ENCODE results near the gene CDC42EP1.
"Not testable (repeated sequence)": the region's sequence is repeated elsewhere in the genome, so short reads cannot be mapped to it uniquely, and the experiment has no call there.

CDC42EP1 gene

DNA sequence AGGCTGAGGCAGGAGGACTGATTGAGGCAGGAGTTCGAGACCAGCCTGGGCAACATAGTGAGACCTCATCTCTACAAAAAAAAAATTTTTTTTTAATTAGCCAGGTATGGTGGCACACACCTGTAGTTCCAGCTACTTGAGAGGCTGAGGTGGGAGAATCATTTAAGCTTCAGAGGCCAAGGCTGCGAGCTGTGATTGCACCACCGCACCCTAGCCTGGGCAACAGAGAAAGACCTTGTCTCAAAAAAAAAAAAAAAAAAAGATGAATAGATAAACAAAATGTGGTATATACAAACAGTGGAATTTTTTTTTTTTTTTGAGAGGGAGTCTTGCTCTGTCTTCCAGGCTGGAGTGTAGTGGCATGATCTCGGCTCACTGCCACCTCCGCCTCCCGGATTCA lies 30.8 kb downstream of the CDC42EP1 start:
- H3K36me3 ChIP-seq (ENCODE audit: insufficient read depth, low read length); H3K4me3 ChIP-seq (ENCODE audit: low read length); H2AFZ ChIP-seq (ENCODE audit: low read depth, low read length); H3K27me3 ChIP-seq (ENCODE audit: insufficient read depth, low read length); H3K9me3 ChIP-seq (ENCODE audit: low read length); H3K4me1 ChIP-seq (ENCODE audit: insufficient read depth, low read length): not testable (repeated sequence)

DNA sequence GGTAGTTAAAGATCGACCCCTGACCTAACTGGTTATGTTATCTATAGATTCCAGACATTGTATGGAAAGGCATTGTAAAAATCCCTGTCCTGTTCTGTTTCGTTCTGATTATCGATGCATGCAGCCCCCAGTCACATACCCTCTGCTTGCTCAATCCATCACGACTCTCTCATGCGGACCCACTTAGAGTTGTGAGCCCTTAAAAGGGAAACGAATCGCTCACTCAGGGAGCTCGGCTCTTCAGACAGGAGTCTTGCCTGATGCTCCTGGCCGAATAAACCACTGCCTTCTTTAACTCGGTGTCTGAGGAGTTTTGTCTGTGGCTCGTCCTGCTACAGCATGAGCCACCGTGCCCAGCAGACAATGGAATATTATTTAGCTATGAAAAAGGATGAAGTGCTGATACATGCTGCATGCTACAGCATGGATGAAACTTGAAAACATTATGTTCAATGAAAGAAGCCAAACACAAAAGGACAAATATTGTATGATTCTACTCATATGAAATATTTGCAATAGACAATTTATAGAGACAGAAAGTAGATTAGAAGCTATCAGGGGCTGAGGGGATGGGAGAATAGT lies 31.6 kb downstream of the CDC42EP1 start:
- H3K4me1 ChIP-seq (ENCODE audit: insufficient read depth, low read length) = no peaks in the 10 kb centered on the region
- no peaks in the 10 kb centered on the region for H3K36me3 ChIP-seq (ENCODE audit: insufficient read depth, low read length)
- no peak overlapping the region for H2AFZ ChIP-seq (ENCODE audit: low read depth, low read length)
- peak overlapping the region; percentile 39 for H3K4me3 ChIP-seq (ENCODE audit: low read length)
- H3K27me3 ChIP-seq (ENCODE audit: insufficient read depth, low read length) = peaks cover 7% of the 10 kb centered on the region
- no peaks in the 10 kb centered on the region for H3K9me3 ChIP-seq (ENCODE audit: low read length)

DNA sequence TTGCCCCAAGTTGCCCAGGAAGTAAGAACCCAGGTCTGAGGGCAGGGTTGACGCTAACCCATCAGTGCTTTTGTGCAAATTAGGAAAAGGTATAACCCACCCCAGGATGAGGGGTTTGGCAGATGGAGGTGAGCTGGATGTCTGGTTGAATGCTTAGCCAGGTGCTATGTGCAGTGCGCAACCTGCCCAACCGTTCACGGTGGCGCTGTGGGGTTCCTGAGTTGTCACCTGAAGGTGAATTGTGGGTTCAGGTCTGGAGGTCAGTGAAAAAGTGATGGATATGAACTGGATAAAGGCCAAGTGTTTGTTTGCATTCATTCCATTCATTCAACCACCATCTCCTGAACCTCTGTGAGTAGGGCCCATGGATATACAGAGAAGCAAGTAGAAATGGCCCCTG lies 34.0 kb downstream of the CDC42EP1 start:
- H3K4me1 ChIP-seq (ENCODE audit: insufficient read depth, low read length) = no peaks in the 10 kb centered on the region
- no peaks in the 10 kb centered on the region for H3K27me3 ChIP-seq (ENCODE audit: insufficient read depth, low read length)
- H3K9me3 ChIP-seq (ENCODE audit: low read length) = no peaks in the 10 kb centered on the region

DNA sequence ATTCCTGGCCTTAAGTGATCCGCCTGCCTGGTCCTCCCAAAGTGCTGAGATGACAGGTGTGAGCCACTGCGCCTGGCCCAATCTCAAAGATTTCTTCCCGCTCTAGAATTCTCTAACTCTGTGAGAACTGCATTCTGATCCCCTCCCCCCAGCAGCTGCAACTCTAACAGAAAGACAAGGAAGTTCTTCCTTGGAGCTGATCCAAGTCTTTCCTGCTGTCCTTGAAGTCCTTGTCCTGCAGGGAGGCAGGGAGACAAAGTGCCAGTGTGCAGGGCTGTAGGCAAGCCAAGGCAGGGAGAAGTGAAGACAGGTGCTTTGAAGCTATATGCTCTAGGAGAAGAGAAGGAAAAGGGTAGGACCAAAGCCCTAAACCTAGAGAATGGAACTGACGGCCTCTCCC lies 38.9 kb downstream of the CDC42EP1 start:
- H2AFZ ChIP-seq (ENCODE audit: low read depth, low read length) = no peak overlapping the region
- no peak overlapping the region for H3K4me3 ChIP-seq (ENCODE audit: low read length)
- no peaks in the 10 kb centered on the region for H3K36me3 ChIP-seq (ENCODE audit: insufficient read depth, low read length)
- no peaks in the 10 kb centered on the region for H3K9me3 ChIP-seq (ENCODE audit: low read length)
- no peaks in the 10 kb centered on the region for H3K4me1 ChIP-seq (ENCODE audit: insufficient read depth, low read length)
- no peaks in the 10 kb centered on the region for H3K27me3 ChIP-seq (ENCODE audit: insufficient read depth, low read length)

More for the DNA sequence above, 34.0 kb downstream of the CDC42EP1 start:
- Histone ChIP-seq H3K36me3 (ENCODE audit: insufficient read depth, low read length) (no peaks in the 10 kb centered on the region), H2AFZ (ENCODE audit: low read depth, low read length) (no peak overlapping the region), H3K4me3 (ENCODE audit: low read length) (no peak overlapping the region)

DNA sequence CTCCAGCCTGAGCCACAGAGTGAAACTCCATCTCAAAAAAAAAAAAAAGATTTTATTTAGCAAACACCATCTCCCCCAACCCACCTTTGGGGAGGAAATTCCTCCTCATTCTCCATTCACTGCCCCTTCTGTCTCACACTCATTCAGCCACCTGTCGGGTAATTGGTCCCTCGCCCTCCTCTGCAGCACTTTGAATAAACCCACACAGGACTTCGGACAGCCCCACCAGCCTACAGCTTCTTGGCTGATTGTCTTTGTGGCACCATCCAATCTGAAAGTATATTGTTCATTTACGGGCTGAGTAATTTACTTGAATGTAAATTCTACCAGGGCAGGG lies 40.9 kb downstream of the CDC42EP1 start:
- no peaks in the 10 kb centered on the region for H3K9me3 ChIP-seq (ENCODE audit: low read length)
- H3K27me3 ChIP-seq (ENCODE audit: insufficient read depth, low read length) = peaks cover 3% of the 10 kb centered on the region
- H3K4me3 ChIP-seq (ENCODE audit: low read length) = no peak overlapping the region
- H2AFZ ChIP-seq (ENCODE audit: low read depth, low read length) = no peak overlapping the region
- no peaks in the 10 kb centered on the region for H3K4me1 ChIP-seq (ENCODE audit: insufficient read depth, low read length)
- H3K36me3 ChIP-seq (ENCODE audit: insufficient read depth, low read length) = no peaks in the 10 kb centered on the region

DNA sequence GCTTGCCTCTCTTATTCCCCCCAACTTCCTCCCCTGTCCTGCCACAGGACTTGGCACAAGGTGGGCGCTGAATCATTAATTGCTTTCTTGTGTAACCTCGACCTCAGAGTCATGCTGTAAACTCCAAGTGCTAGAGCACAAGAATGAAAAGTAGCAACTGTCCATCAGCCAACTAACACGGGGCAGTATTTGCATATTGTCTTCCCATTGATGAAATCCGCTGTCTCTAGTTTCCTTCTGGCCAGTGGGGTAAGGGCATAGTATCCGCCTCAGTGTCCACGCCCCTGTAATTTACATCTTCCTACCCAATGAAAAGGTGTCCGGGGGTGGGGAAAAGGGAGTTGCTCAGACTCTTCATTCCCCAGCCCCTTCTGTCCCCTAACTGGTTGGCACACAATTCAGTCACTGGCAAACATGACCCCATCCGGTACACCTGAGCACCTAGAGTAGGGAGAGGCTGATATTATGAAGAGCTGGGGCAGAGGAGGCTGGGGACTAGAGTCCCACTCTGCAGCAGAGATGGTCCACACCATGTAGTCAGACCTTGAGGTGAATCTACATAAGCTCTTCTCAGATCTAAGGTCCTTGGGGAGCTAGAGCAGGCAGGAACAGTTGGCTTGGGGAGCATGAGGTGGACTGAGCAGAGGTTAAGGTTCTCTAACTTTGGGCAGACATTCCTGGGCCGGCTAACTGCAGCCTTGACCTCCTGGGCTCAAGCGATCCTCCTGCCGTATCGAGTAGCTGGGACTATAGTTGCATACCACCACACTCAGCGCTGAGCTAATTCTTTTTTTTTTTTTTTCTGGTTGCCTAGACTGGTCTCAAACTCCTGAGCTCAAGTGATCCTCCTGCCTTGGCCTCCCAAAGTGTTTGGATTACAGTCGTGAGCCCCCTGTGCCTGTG lies 41.5 kb downstream of the CDC42EP1 start:
- no peak overlapping the region for H2AFZ ChIP-seq (ENCODE audit: low read depth, low read length)
- peaks cover 3% of the 10 kb centered on the region for H3K27me3 ChIP-seq (ENCODE audit: insufficient read depth, low read length)
- no peaks in the 10 kb centered on the region for H3K36me3 ChIP-seq (ENCODE audit: insufficient read depth, low read length)
- H3K9me3 ChIP-seq (ENCODE audit: low read length) = no peaks in the 10 kb centered on the region
- no peak overlapping the region for H3K4me3 ChIP-seq (ENCODE audit: low read length)
- H3K4me1 ChIP-seq (ENCODE audit: insufficient read depth, low read length) = no peaks in the 10 kb centered on the region

DNA sequence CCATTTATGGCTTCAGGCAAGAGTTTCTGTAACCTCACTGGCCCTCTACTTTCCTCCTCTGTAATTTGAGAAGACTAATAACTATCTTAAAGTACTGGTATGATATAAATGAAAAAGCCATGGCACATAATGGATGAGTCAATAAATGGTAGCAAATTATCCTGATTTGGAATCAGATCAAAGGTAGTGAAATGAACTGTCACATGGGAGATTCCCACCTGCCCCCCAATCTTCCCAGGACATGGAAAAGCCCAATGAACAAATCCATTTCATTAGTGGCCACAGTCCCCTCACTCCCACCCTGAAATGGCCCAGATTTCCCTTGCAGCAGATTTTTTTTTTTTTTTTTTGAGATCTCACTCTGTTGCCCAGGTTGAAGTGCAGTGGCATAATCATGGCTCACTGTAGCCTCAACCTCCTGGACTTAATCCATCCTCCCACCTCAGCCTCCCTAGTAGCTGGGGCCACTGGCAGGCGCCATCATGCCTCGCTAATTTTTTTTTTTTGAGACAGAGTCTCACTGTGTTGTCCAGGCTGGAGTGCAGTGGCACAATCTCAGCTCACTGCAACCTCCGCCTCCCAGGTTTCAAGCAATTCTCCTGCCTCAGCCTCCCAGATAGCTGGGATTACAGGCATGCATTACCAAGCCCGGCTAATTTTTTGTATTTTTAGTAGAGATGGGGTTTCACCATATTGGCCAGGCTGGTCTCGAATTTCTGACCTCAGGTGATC lies 42.4 kb downstream of the CDC42EP1 start:
- not testable (repeated sequence) for H3K27me3 ChIP-seq (ENCODE audit: insufficient read depth, low read length); H3K9me3 ChIP-seq (ENCODE audit: low read length); H3K4me1 ChIP-seq (ENCODE audit: insufficient read depth, low read length); H3K36me3 ChIP-seq (ENCODE audit: insufficient read depth, low read length); H3K4me3 ChIP-seq (ENCODE audit: low read length); H2AFZ ChIP-seq (ENCODE audit: low read depth, low read length)

DNA sequence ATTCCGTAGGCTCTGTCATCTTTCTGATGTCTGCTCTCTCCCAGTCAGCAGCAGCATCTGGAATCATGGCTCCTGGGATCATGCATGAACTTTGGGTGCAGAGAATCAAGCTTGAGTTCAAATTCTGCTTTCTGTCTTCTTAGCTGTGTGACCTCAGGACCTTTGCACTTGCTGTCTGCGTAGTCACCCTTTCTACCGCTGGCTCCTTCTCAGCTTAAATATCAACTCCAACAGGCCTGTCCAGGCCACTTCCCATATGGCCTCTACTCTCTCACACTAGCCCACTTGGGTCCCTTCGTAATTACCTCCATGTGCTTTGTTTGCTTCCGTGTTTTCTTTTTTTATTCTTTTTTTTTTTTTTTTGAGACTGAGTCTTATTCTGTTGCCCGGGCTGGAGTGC lies 43.8 kb downstream of the CDC42EP1 start:
- no peak overlapping the region for H2AFZ ChIP-seq (ENCODE audit: low read depth, low read length)
- H3K9me3 ChIP-seq (ENCODE audit: low read length) = no peaks in the 10 kb centered on the region
- no peaks in the 10 kb centered on the region for H3K36me3 ChIP-seq (ENCODE audit: insufficient read depth, low read length)
- H3K4me1 ChIP-seq (ENCODE audit: insufficient read depth, low read length) = peaks cover 4% of the 10 kb centered on the region
- H3K27me3 ChIP-seq (ENCODE audit: insufficient read depth, low read length) = peaks cover 3% of the 10 kb centered on the region
- no peak overlapping the region for H3K4me3 ChIP-seq (ENCODE audit: low read length)

DNA sequence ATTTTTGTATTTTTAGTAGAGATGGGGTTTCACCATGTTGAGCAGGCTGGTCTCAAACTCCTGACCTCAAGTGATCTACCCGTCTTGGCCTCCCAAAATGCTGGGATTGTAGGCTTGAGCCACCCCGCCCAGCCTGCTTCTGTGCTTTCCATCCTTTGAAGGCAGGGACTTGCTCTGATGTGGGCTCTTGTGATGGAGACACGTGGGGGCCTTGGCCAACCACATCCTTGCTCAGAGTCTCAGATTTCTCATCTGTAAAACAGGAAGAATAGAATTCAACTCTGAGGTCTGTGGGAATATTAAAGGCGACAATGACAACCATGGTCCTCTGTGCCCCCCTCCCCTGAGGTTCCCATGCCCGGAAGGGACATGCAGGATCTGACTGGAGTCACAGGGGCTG lies 44.6 kb downstream of the CDC42EP1 start:
- Histone ChIP-seq H3K9me3 (ENCODE audit: low read length) (no peaks in the 10 kb centered on the region), H3K27me3 (ENCODE audit: insufficient read depth, low read length) (peaks cover 3% of the 10 kb centered on the region), H3K4me3 (ENCODE audit: low read length) (no peak overlapping the region), H3K4me1 (ENCODE audit: insufficient read depth, low read length) (peaks cover 10% of the 10 kb centered on the region), H3K36me3 (ENCODE audit: insufficient read depth, low read length) (no peaks in the 10 kb centered on the region), H2AFZ (ENCODE audit: low read depth, low read length) (no peak overlapping the region)

DNA sequence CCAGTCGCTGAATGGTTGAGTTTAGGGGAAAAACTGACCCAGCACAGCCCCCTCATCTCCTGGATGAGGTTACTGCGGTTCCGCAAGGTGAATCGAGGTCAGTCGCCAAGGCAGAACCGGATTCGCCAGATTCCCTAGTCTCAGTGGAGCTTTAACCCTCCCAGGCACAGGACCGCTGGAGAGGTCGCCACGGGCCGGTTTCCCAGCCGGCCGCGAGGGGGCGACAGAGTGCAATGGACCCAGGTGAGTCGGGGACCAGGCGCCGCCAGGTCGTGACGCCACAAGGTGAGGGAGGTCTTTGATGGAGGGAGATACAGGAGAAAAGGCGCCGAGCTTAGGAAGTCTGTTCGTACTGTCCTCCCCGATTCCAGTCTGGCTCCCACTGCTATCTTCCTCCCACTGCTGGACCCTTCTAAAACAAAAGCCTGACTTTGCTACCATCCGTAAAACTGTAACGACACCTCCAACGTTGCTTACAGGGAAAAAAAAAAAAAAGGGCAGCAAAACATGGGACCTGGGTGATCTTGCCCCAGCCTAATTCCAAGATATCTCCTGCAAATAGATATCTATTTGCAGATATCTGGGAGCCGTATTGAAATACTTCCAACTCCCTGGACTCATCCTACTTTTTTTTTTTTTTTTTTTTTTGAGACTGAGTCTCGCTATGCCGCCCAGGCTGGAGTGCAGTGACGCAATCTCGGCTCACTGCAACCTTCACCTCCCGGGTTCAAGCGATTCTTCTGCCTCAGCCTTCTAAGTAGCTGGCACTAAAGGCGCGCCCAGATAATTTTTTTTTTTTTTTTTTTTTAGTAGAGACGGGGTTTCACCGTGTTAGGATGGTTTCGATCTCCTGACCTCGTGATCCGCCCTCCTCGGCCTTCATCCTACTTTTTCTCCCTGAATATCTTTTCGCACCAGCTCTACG lies 47.0 kb downstream of the CDC42EP1 start:
- H3K4me1 ChIP-seq (ENCODE audit: insufficient read depth, low read length) = peaks cover 13% of the 10 kb centered on the region
- H3K27me3 ChIP-seq (ENCODE audit: insufficient read depth, low read length) = peaks cover 3% of the 10 kb centered on the region
- no peaks in the 10 kb centered on the region for H3K36me3 ChIP-seq (ENCODE audit: insufficient read depth, low read length)
- no peaks in the 10 kb centered on the region for H3K9me3 ChIP-seq (ENCODE audit: low read length)
- H2AFZ ChIP-seq (ENCODE audit: low read depth, low read length) = no peak overlapping the region
- H3K4me3 ChIP-seq (ENCODE audit: low read length) = peak overlapping the region; percentile 71

DNA sequence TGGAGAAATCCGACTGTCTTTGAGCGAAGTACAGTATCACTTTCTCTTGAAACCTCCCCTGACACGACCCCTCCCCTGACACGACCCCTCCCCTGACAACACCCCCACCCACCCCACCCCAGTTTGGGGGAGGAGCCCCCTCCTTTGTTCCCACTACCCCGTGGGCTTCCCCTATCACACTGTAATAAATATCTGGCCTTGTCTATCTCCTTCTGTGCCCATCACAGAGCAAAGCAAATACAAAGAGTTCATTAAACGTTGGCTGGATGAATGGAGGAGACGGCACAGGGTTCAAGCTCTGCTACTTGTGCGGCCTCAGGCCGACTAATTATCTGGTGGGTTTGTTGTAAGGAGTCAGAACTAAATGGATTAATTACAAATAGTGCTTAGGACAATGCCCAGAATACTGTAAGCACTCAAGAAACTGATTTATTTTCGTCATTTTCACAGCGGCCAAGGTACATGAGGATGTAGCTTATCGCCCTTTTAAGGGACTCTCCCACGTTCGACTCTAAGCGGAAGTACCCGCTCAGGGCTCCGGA lies 47.7 kb downstream of the CDC42EP1 start:
- H3K9me3 ChIP-seq (ENCODE audit: low read length) = no peaks in the 10 kb centered on the region
- peak overlapping the region; percentile 72 for H2AFZ ChIP-seq (ENCODE audit: low read depth, low read length)
- peaks cover 13% of the 10 kb centered on the region for H3K4me1 ChIP-seq (ENCODE audit: insufficient read depth, low read length)
- peaks cover 2% of the 10 kb centered on the region for H3K36me3 ChIP-seq (ENCODE audit: insufficient read depth, low read length)
- peaks cover 3% of the 10 kb centered on the region for H3K27me3 ChIP-seq (ENCODE audit: insufficient read depth, low read length)
- peak overlapping the region; percentile 71 for H3K4me3 ChIP-seq (ENCODE audit: low read length)

DNA sequence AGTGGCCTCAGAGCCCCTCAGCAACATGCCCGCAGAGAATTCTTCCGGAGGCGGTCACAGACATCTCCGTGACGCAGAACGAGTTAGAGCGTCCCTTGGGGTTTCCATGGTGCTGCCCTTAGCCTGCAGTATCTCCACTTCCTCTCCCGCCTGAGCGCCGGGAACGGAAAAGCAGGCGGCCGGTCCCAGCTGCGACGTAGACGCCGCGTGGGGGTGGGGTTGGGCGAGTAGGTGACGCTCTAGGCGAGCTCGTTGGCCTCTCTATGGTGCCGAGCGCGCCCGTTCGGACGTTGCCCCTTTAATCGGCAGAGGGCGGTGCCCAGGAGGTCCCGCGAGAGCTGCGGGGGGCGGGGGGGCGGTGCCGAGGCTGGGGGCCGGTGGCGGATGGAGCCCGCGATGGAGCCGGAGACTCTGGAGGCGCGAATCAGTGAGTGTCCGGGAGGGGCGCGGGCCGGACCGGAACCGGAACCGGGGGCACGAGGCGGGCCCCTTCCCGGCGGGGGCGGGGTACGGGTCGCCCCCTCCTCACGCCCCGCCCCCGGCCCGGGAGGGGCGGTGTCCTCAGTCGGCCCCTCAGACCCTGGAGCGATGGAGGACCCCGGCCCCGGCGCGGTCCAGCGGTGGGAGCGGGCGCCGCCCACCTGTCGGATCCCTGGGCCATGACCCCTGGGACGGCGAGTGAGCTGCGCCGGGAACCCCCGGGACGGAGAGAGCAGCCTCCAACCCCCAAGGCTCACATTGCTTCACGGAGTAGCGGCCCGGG lies 48.4 kb downstream of the CDC42EP1 start, which contains the start of gene GGA1:
GGA1 (plus strand) TSS at position 358 of the 763 bp plus-strand sequence; CDS start at position 385, 27 bp downstream.
- peak within 1 kb of the TSS; percentile 71 for H3K4me3 ChIP-seq (ENCODE audit: low read length)

More for the DNA sequence above, 48.4 kb downstream of the CDC42EP1 start, which contains the start of gene GGA1:
- H3K9me3 ChIP-seq (ENCODE audit: low read length) = no peaks in the 10 kb centered on the region
- H3K4me1 ChIP-seq (ENCODE audit: insufficient read depth, low read length) = peaks cover 13% of the 10 kb centered on the region
- peaks cover 4% of the 10 kb centered on the region for H3K36me3 ChIP-seq (ENCODE audit: insufficient read depth, low read length)
- H2AFZ ChIP-seq (ENCODE audit: low read depth, low read length) = peak within 1 kb of the TSS; percentile 72
- peaks cover 3% of the 10 kb centered on the region for H3K27me3 ChIP-seq (ENCODE audit: insufficient read depth, low read length)

All from neuron (in vitro differentiated cells).